HEK293T (cell line): ENCODE results near the gene NUAK1.

ENCODE experiments used
- BHLHE40 ChIP-seq: fragments of 450-650 bp; IDR thresholded peaks from 2 replicates; pipeline ENCODE4 v1.6.1; 2016; ENCODE audit warnings: mild to moderate bottlenecking, moderate library complexity, borderline replicate concordance
- L3MBTL2 ChIP-seq: fragments of 450-650 bp; conservative IDR thresholded peaks from 2 replicates; pipeline ENCODE4 v1.6.1; 2016; ENCODE audit warnings: mild to moderate bottlenecking
- SP1 ChIP-seq: fragments of 450-650 bp; IDR thresholded peaks from 2 replicates; pipeline ENCODE4 v1.6.1; 2017

- TF ChIP-seq SP1 = no peak
- TF ChIP-seq L3MBTL2 = no peak
- no peak for TF ChIP-seq BHLHE40
Observed at GRCh38 chr12:106106892-106107291, 31.9 kb downstream of the NUAK1 start.
